A673 (cell line): ENCODE results near the gene ZNF33B. TPM values are rescaled to one million over a fixed set of nuclear protein-coding genes. Genes with fewer than 3 reads are reported as not detected.

Experiments
- BruUV-seq: library from RNA; stranded (reverse); fragments of 400-500 nt; replicated peaks from 2 replicates; lab custom pipeline; 2021; lab: Mats Ljungman, UMichigan
- CTCF ChIA-PET: fragments of 300-600 bp; sonication (Branson Sonifier 250); formaldehyde crosslinking; loops from one replicate; lab custom pipeline; 2022; ENCODE audit warnings: antibody characterized with exemption; lab: Charles Lee
- POLR2A ChIA-PET: fragments of 300-600 bp; sonication (Branson Sonifier 250); formaldehyde crosslinking; loops from one replicate; lab custom pipeline; 2022; ENCODE audit warnings: antibody characterized with exemption; ENCODE audit not compliant: low non-redundant PET; lab: Charles Lee
- DNase-seq: peaks from one replicate; pipeline ENCODE4 v3.0.0-alpha.2; 2015; ENCODE audit warnings: low spot score
- H3K27ac ChIP-seq: fragments of 200-600 bp; sonication (generic); 2 replicates; pipeline ENCODE4 v1.5.1; 2016; ENCODE audit warnings: mixed run types, low read depth, mild to moderate bottlenecking, mixed read lengths, antibody characterized with exemption, low read length; ENCODE audit not compliant: poor library complexity, severe bottlenecking
- H3K27me3 ChIP-seq: fragments of 200-600 bp; sonication (generic); replicated peaks from 2 replicates; pipeline ENCODE4 v1.6.1; 2017; ENCODE audit warnings: mixed run types, low read depth, mild to moderate bottlenecking, mixed read lengths, antibody characterized with exemption, low read length; ENCODE audit not compliant: insufficient read depth, poor library complexity
- H3K36me3 ChIP-seq: fragments of 200-600 bp; sonication (generic); 2 replicates; pipeline ENCODE4 v1.6.1; 2016; ENCODE audit warnings: mixed run types, mild to moderate bottlenecking, mixed read lengths, antibody characterized with exemption, low read length; ENCODE audit not compliant: insufficient read depth, poor library complexity, severe bottlenecking
- H3K4me1 ChIP-seq: fragments of 200-600 bp; sonication (generic); 2 replicates; pipeline ENCODE4 v1.6.1; 2017; ENCODE audit warnings: mixed run types, mild to moderate bottlenecking, mixed read lengths, antibody characterized with exemption, low read length; ENCODE audit not compliant: insufficient read depth, poor library complexity, severe bottlenecking
- H3K4me3 ChIP-seq: fragments of 200-600 bp; sonication (generic); 2 replicates; pipeline ENCODE4 v1.5.1; 2016; ENCODE audit warnings: low read depth, mixed run types, mild to moderate bottlenecking, mixed read lengths, low read length; ENCODE audit not compliant: poor library complexity, severe bottlenecking
- H3K9me3 ChIP-seq: fragments of 200-600 bp; sonication (generic); 2 replicates; pipeline ENCODE4 v1.6.1; 2016; ENCODE audit warnings: mixed run types, low read depth, mild to moderate bottlenecking, mixed read lengths, antibody characterized with exemption, low read length; ENCODE audit not compliant: poor library complexity, severe bottlenecking
- CTCF ChIP-seq: fragments of 300-800, 200-600 bp; sonication (generic); conservative IDR thresholded peaks from 2 replicates; pipeline ENCODE4 v1.5.1; 2017; ENCODE audit warnings: low read depth, mild to moderate bottlenecking, antibody characterized with exemption, low read length, moderate library complexity, mixed read lengths
- EZH2 ChIP-seq: fragments of 200-600 bp; sonication (generic); IDR thresholded peaks from 2 replicates; pipeline ENCODE4 v1.6.1; 2017; ENCODE audit warnings: borderline replicate concordance, low read depth, mild to moderate bottlenecking, mixed read lengths, antibody characterized with exemption, low read length; ENCODE audit not compliant: poor library complexity, severe bottlenecking
- intact Hi-C: fragments of 100-400 bp; cut with micrococcal nuclease; formaldehyde crosslinking; loops from one replicate; pipeline ENCODE4 v1.10.0; 2022; ENCODE audit not compliant: unreplicated experiment
- total RNA-seq: library from RNA; stranded (reverse); gene quantifications from 2 replicates; pipeline ENCODE4 v1.2.3, GENCODE V29; 2021

Gene ZNF33B
- total RNA-seq, 1 experiment from 2014 or later: 18.3 TPM

GRCh38 chr10:42548254-42548653 is 90.1 kb downstream of the ZNF33B start:
- Histone ChIP-seq H3K9me3 (peaks cover 19% of the 10 kb centered on the region), H3K36me3 (no peaks in the 10 kb centered on the region), H3K27me3 (no peaks in the 10 kb centered on the region), H3K4me3 (no peak overlapping the region), H3K27ac (no peak overlapping the region), H3K4me1 (peaks cover 6% of the 10 kb centered on the region)
- TF ChIP-seq EZH2: no peak
- no peak for TF ChIP-seq CTCF
- intact Hi-C loops: no loop called here
- ChIA-PET CTCF (no interaction called here), POLR2A (no interaction called here)
- DNase-seq: no peak
- no TSS peak for BruUV-seq

GRCh38 chr10:42544945-42545344 is 93.4 kb downstream of the ZNF33B start:
- no peak for DNase-seq
- ChIA-PET POLR2A (no interaction called here), CTCF (no interaction called here)
- intact Hi-C loops: no loop called here
- no TSS peak for BruUV-seq
- Histone ChIP-seq H3K27me3 (no peaks in the 10 kb centered on the region), H3K4me1 (no peaks in the 10 kb centered on the region), H3K4me3 (no peak overlapping the region), H3K36me3 (no peaks in the 10 kb centered on the region), H3K27ac (no peak overlapping the region), H3K9me3 (peaks cover 44% of the 10 kb centered on the region)
- no peak for TF ChIP-seq CTCF
- TF ChIP-seq EZH2: no peak

- no peak overlapping the region for H3K4me3 ChIP-seq
- H3K27me3 ChIP-seq: no peaks in the 10 kb centered on the region
- no peaks in the 10 kb centered on the region for H3K4me1 ChIP-seq
- DNase-seq: no peak
- H3K36me3 ChIP-seq: no peaks in the 10 kb centered on the region
- ChIA-PET CTCF (no interaction called here), POLR2A (no interaction called here)
- BruUV-seq: no TSS peak
- TF ChIP-seq CTCF: no peak
- no peak for TF ChIP-seq EZH2
- peaks cover 50% of the 10 kb centered on the region for H3K9me3 ChIP-seq
- H3K27ac ChIP-seq: no peak overlapping the region
- intact Hi-C loops: no loop called here
These were observed 94.5 kb downstream of the ZNF33B start for GRCh38 chr10:42543840-42544372.

Other genes starting within 250 kb of the ZNF33B start
- 33.7 and 35.9 TPM in 2 replicates for gene BMS1, start 144.2 kb upstream of the ZNF33B start, total RNA-seq